CD14-positive monocyte (primary cell): Measurements from ENCODE around the gene THAP7. TPM values are rescaled to one million over a fixed set of nuclear protein-coding genes. Genes with fewer than 3 reads are reported as not detected.

Experiments
- DNase-seq, 3 donors: peaks; one replicate each; pipeline ENCODE4 v3.0.0-alpha.2; 2011 to 2022
- H2AFZ ChIP-seq: 2 replicates; pipeline ENCODE4 v1.6.0; 2012; ENCODE audit warnings: mild to moderate bottlenecking, low read depth, low read length, inconsistent platforms; ENCODE audit not compliant: insufficient read depth, poor library complexity, severe bottlenecking
- H3K27ac ChIP-seq, 2 donors: 1 replicate in 1 of 2; 2 replicates in 1 of 2; pipeline ENCODE4 v1.5.1; 2012 to 2013; ENCODE audit warnings: low read length in 2 of 2, control low read depth in 1 of 2, inconsistent platforms in 1 of 2, low read depth in 1 of 2, mild to moderate bottlenecking in 1 of 2
- H3K27me3 ChIP-seq, 2 donors: one replicate each; pipeline versions ENCODE4 v1.6.0 to v1.6.1; 2011 to 2013; ENCODE audit warnings: low read length in 2 of 2; ENCODE audit not compliant: control insufficient read depth in 2 of 2, insufficient read depth in 2 of 2
- H3K36me3 ChIP-seq, 2 donors: replicated peaks in 1 of 2; 1 replicate in 1 of 2; 2 replicates in 1 of 2; pipeline versions ENCODE4 v1.5.1 to v1.6.1; 2012 to 2013; ENCODE audit warnings: low read length in 2 of 2, control low read depth in 1 of 2, inconsistent platforms in 1 of 2, mild to moderate bottlenecking in 1 of 2; ENCODE audit not compliant: insufficient read depth in 2 of 2, control insufficient read depth in 1 of 2
- H3K4me1 ChIP-seq, 2 donors: 1 replicate in 1 of 2; 2 replicates in 1 of 2; pipeline versions ENCODE4 v1.5.1 to v1.6.1; 2012 to 2013; ENCODE audit warnings: low read length in 2 of 2, control low read depth in 1 of 2, inconsistent platforms in 1 of 2, mild to moderate bottlenecking in 1 of 2, moderate library complexity in 1 of 2; ENCODE audit not compliant: insufficient read depth in 2 of 2, control insufficient read depth in 1 of 2
- H3K4me2 ChIP-seq: replicated peaks from 2 replicates; pipeline ENCODE3; 2012; ENCODE audit warnings: low read length, moderate library complexity, mild to moderate bottlenecking; ENCODE audit not compliant: poor library complexity, severe bottlenecking; ENCODE audit errors: extremely low read depth
- H3K4me3 ChIP-seq, 3 experiments: fragments of 200-600 bp in 1 of 3; sonication (generic) in 1 of 3; replicated peaks in 1 of 3; 1 replicate in 2 of 3; 2 replicates in 1 of 3; pipeline ENCODE4 v1.5.1; 2011 to 2013; ENCODE audit warnings: low read length in 3 of 3, mild to moderate bottlenecking in 3 of 3, control low read depth in 2 of 3, low read depth in 2 of 3, inconsistent platforms in 1 of 3, moderate library complexity in 1 of 3
- H3K79me2 ChIP-seq: 2 replicates; pipeline ENCODE4 v1.6.0; 2012; ENCODE audit warnings: mild to moderate bottlenecking, control low read depth, inconsistent platforms, low read length, moderate library complexity; ENCODE audit not compliant: insufficient read depth
- H3K9ac ChIP-seq: 2 replicates; pipeline ENCODE4 v1.6.0; 2017; ENCODE audit warnings: low read length, mild to moderate bottlenecking; ENCODE audit not compliant: insufficient read depth, poor library complexity, severe bottlenecking
- H3K9me3 ChIP-seq, 2 donors: replicated peaks in 1 of 2; 1 replicate in 1 of 2; 2 replicates in 1 of 2; pipeline versions ENCODE4 v1.5.1 to v1.6.1; 2012 to 2013; ENCODE audit warnings: low read length in 2 of 2, control low read depth in 1 of 2; ENCODE audit not compliant: control insufficient read depth in 1 of 2, insufficient read depth in 1 of 2
- H4K20me1 ChIP-seq: 2 replicates; pipeline ENCODE4 v1.6.0; 2012; ENCODE audit warnings: mild to moderate bottlenecking, low read length, control low read depth, moderate library complexity; ENCODE audit not compliant: insufficient read depth
- H3K27ac Mint-ChIP-seq, 7 donors: one replicate each; pipeline ENCODE4 v1.8.0; 2020; ENCODE audit warnings: mild to moderate bottlenecking in 7 of 7, mixed read lengths in 7 of 7, moderate library complexity in 6 of 7, inconsistent platforms in 2 of 7
- H3K27me3 Mint-ChIP-seq, 3 donors: one replicate each; pipeline ENCODE4 v1.8.0; 2021 to 2022; ENCODE audit warnings: low read depth in 3 of 3, mild to moderate bottlenecking in 3 of 3, mixed read lengths in 3 of 3, moderate library complexity in 3 of 3, inconsistent platforms in 1 of 3
- H3K36me3 Mint-ChIP-seq, 2 donors: one replicate each; pipeline ENCODE4 v1.8.0; 2020; ENCODE audit warnings: mixed read lengths in 2 of 2, inconsistent platforms in 1 of 2, mild to moderate bottlenecking in 1 of 2
- H3K4me1 Mint-ChIP-seq: one replicate; pipeline ENCODE4 v1.8.0; 2020; ENCODE audit warnings: mild to moderate bottlenecking, mixed read lengths
- H3K4me3 Mint-ChIP-seq, 2 donors: one replicate each; pipeline ENCODE4 v1.8.0; 2020; ENCODE audit warnings: mild to moderate bottlenecking in 2 of 2, mixed read lengths in 2 of 2, moderate library complexity in 1 of 2
- H3K9me3 Mint-ChIP-seq, 7 donors: one replicate each; pipeline ENCODE4 v1.8.0; 2020 to 2022; ENCODE audit warnings: mixed read lengths in 7 of 7, mild to moderate bottlenecking in 6 of 7, moderate library complexity in 6 of 7, inconsistent platforms in 2 of 7
- WGBS: methylation state at CpG from one replicate; pipeline ENCODE4 v1.1.5; 2013; ENCODE audit warnings: missing lambda C conversion rate; ENCODE audit not compliant: insufficient coverage; 5-methylcytosine and 5-hydroxymethylcytosine counted together
- intact Hi-C, 2 donors: fragments of 100-400 bp; cut with micrococcal nuclease; formaldehyde crosslinking; loops; one replicate each; pipeline versions ENCODE4 v1.15.0 to v1.15.1; 2023
- polyA plus RNA-seq, 3 donors: library from polyadenylated mRNA; depleted of rRNA in 1 of 3; unstranded in 2 of 3; stranded (reverse) in 1 of 3; fragments of 300-500 nt in 2 of 3; fragments of >200 nt in 1 of 3; fragmentation: Illumina TruSeq in 2 of 3; gene quantifications; 1 replicate in 2 of 3; 2 replicates in 1 of 3; pipeline ENCODE4 v1.2.3, GENCODE V29; 2012 to 2021
- TF ChIP-seq, protein P1 (sequence below): fragments of 200-600 bp; IDR thresholded peaks from one replicate; pipeline ENCODE4 v1.8.0; 2022; ENCODE audit warnings: antibody characterized with exemption, mild to moderate bottlenecking

THAP7 gene
- polyA plus RNA-seq, 3 donors = 18.4 to 22.9 (median 19.8) TPM

DNA sequence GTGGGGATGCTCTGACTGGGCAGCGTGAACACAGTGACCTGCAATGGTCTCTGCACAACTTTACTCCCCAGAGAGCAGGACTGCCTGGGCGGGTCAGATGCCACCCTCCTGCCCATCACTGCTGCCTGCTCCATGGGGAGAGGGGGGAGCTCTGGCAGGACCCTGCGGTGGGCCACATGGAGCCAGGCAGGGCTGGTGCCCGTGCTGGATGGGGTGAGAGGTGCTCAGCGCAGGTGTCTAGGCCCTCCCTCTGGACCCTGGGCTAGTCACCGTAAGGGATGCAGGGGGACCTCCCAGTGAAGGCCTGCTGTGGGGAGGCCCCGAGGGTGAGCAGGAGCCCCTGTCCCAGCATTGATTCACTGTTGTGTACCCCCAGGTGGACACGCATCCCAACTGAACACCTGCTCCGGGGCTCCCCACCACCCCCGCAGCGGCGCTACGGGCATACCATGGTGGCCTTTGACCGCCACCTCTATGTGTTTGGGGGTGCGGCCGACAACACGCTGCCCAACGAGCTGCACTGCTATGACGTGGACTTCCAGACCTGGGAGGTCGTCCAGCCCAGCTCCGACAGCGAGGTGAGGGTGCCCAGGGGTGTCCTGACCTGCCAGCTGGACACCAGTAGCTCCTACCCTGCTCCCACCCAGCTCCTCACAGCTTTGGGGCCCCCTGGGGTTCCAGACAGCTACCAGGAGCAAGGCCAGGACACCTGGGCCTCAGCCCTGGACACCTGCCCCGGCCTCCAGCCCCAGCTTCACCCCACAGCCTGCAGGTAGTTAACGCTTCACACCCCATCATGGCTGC, 10.5 kb downstream of the THAP7 start:
- H3K27me3 Mint-ChIP-seq = peaks cover 0 to 5% (median 3%) of the 10 kb centered on the region in 3 donors
- intact Hi-C loops = no loop called here
- Histone ChIP-seq H3K9me3 (no peaks in the 10 kb centered on the region), H3K79me2 (no peaks in the 10 kb centered on the region), H3K27me3 (no peaks in the 10 kb centered on the region), H3K4me2 (no peak overlapping the region), H3K36me3 (peaks cover 68 to 95% of the 10 kb centered on the region in 2 donors), H4K20me1 (no peaks in the 10 kb centered on the region), H3K4me1 (no peaks in the 10 kb centered on the region), H3K27ac (no peak overlapping the region), H2AFZ (no peak overlapping the region), H3K9ac (no peak overlapping the region), H3K4me3 (no peak overlapping the region)
- H3K4me1 Mint-ChIP-seq = no peaks in the 10 kb centered on the region
- TF ChIP-seq, protein P1, sequence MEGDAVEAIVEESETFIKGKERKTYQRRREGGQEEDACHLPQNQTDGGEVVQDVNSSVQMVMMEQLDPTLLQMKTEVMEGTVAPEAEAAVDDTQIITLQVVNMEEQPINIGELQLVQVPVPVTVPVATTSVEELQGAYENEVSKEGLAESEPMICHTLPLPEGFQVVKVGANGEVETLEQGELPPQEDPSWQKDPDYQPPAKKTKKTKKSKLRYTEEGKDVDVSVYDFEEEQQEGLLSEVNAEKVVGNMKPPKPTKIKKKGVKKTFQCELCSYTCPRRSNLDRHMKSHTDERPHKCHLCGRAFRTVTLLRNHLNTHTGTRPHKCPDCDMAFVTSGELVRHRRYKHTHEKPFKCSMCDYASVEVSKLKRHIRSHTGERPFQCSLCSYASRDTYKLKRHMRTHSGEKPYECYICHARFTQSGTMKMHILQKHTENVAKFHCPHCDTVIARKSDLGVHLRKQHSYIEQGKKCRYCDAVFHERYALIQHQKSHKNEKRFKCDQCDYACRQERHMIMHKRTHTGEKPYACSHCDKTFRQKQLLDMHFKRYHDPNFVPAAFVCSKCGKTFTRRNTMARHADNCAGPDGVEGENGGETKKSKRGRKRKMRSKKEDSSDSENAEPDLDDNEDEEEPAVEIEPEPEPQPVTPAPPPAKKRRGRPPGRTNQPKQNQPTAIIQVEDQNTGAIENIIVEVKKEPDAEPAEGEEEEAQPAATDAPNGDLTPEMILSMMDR = no peak
- WGBS = 94% methylated on average over 23 of the region's 24 CpGs
- H3K36me3 Mint-ChIP-seq = peaks cover 56 to 83% of the 10 kb centered on the region in 2 donors
- H3K27ac Mint-ChIP-seq = peak overlapping the region in 2 of 7 donors; percentile 18 to 42
- DNase-seq = no peak
- H3K4me3 Mint-ChIP-seq = no peak overlapping the region
- no peaks in the 10 kb centered on the region for H3K9me3 Mint-ChIP-seq

DNA sequence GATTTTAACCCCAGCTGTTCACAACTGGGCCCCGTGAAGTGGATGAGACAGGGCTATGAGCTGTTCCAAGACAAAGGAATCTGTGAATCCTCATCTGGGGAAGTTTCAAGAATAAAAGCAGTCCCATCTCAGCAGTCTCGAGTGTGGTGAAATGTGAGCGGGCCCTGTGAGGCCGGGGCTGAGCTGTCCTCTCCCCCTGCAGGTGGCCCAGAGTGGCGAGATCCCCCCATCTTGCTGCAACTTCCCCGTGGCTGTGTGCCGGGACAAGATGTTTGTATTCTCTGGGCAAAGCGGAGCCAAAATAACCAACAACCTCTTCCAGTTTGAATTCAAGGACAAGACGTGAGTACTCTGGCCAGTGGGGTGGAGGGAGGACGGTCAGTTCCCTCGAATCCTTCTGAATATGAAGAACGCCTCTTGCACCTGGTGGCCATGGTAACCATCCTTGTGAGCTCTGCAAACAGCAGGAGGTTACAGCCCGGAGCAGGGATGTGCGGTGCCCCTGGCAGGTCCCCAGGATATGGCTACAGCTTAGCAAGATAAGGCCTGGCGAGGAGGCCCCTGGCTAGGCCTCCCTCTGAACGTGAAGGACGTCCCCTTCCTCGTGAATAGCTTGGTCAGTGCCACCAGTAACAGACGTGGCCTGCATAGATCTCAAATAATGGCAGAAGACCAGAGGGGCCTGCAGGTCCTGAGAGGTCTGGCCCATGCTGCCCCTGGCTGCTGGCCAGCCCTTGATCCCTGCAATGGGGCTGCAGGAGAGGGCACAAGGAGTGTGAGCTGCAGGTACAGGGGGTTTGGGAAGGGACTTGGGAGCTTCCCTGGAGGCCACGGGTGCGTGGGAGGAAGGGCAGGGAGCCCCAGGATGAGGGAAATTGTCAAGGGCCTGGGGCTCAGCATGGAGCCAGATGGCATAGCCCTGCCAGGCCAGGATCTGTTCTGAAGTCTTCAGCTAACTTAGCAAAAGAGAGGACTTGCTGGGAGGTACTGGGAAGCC, 11.4 kb downstream of the THAP7 start:
- Mint-ChIP-seq H3K36me3 (peaks cover 57 to 83% of the 10 kb centered on the region in 2 donors), H3K27me3 (peaks cover 0 to 5% (median 3%) of the 10 kb centered on the region in 3 donors), H3K27ac (peak overlapping the region in 3 of 7 donors; percentile 7 to 42 (median 13)), H3K4me1 (no peaks in the 10 kb centered on the region), H3K4me3 (no peak overlapping the region), H3K9me3 (no peaks in the 10 kb centered on the region)
- Histone ChIP-seq H3K4me1 (no peaks in the 10 kb centered on the region), H3K79me2 (no peaks in the 10 kb centered on the region), H3K36me3 (peaks cover 70 to 95% of the 10 kb centered on the region in 2 donors), H3K4me3 (no peak overlapping the region), H2AFZ (no peak overlapping the region), H3K27me3 (no peaks in the 10 kb centered on the region), H3K9me3 (no peaks in the 10 kb centered on the region), H4K20me1 (no peaks in the 10 kb centered on the region), H3K4me2 (no peak overlapping the region), H3K9ac (no peak overlapping the region), H3K27ac (no peak overlapping the region)
- intact Hi-C loops = no loop called here
- TF ChIP-seq, protein P1 = no peak
- no peak for DNase-seq
- WGBS = 89% methylated on average over 19 of the region's 21 CpGs
